Measurements from ENCODE around the gene FREM2.

FREM2 gene

GRCh38 chr13:38707460-38707859, 20.6 kb downstream of the FREM2 start:
- H3K27me3 ChIP-seq (ENCODE audit: control insufficient read depth, insufficient read depth, low read length): no peaks in the 10 kb centered on the region
- no peaks in the 10 kb centered on the region for H3K36me3 ChIP-seq (ENCODE audit: control insufficient read depth, insufficient read depth, low read length)
- H3K9ac ChIP-seq (ENCODE audit: low read length): no peak overlapping the region
- H3K27ac ChIP-seq (ENCODE audit: low read depth, low read length): no peak overlapping the region
- H3K4me3 ChIP-seq (ENCODE audit: low read depth, low read length): no peak overlapping the region
- H3K4me1 ChIP-seq (ENCODE audit: control insufficient read depth, insufficient read depth, low read length): no peaks in the 10 kb centered on the region
- H3K9me3 ChIP-seq (ENCODE audit: control insufficient read depth, insufficient read depth, low read depth, low read length): no peaks in the 10 kb centered on the region

- no peak overlapping the region for H3K27ac ChIP-seq (ENCODE audit: low read depth, low read length)
- H3K9me3 ChIP-seq (ENCODE audit: control insufficient read depth, insufficient read depth, low read depth, low read length): no peaks in the 10 kb centered on the region
- no peaks in the 10 kb centered on the region for H3K27me3 ChIP-seq (ENCODE audit: control insufficient read depth, insufficient read depth, low read length)
- H3K4me1 ChIP-seq (ENCODE audit: control insufficient read depth, insufficient read depth, low read length): no peaks in the 10 kb centered on the region
- no peaks in the 10 kb centered on the region for H3K36me3 ChIP-seq (ENCODE audit: control insufficient read depth, insufficient read depth, low read length)
- H3K9ac ChIP-seq (ENCODE audit: low read length): no peak overlapping the region
- no peak overlapping the region for H3K4me3 ChIP-seq (ENCODE audit: low read depth, low read length)
These were observed 26.2 kb downstream of the FREM2 start for GRCh38 chr13:38713046-38713445.

DNA sequence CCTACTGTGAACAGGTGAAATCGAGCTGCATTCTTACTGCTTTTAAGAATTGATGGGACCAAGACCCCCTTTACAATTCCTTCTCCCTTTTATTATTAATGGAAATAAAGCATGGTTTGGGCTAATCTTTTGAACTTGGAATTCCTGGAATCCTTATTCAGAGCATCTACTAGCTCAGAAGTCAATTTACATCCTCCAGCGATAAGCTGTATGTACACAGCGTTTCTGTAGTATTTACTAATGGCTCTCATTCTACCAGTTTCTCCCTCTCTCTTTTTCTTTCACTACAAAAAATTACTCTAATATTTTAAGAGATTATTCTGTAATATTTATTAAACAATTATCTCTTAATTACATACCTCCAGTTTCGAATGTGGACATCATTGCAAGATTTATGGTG, 31.5 kb downstream of the FREM2 start:
- Histone ChIP-seq H3K9ac (ENCODE audit: low read length) (no peak overlapping the region), H3K36me3 (ENCODE audit: control insufficient read depth, insufficient read depth, low read length) (no peaks in the 10 kb centered on the region), H3K9me3 (ENCODE audit: control insufficient read depth, insufficient read depth, low read depth, low read length) (no peaks in the 10 kb centered on the region), H3K27me3 (ENCODE audit: control insufficient read depth, insufficient read depth, low read length) (no peaks in the 10 kb centered on the region), H3K4me1 (ENCODE audit: control insufficient read depth, insufficient read depth, low read length) (no peaks in the 10 kb centered on the region), H3K27ac (ENCODE audit: low read depth, low read length) (no peak overlapping the region), H3K4me3 (ENCODE audit: low read depth, low read length) (no peak overlapping the region)

- no peaks in the 10 kb centered on the region for H3K4me1 ChIP-seq (ENCODE audit: control insufficient read depth, insufficient read depth, low read length)
These were observed 43.5 kb downstream of the FREM2 start for GRCh38 chr13:38730332-38730731.

DNA sequence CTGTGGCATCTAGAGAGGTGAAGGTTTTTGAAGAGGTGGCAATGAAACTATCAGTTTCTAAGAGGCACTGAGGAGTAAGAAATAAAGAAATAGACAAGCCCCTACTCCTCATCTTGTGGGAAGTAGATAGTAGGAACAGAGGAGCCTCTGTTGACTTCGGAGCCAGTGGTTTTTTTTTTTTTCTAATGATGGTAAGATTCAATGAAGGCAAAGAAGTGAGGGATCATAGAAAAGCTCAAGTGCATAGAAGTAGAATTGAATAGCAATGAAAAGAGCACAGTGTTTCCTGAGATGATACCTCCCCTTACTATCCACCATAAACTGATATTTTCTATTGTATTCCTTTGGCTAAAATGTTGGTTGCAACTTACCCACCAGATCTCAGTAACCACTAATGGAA, 46.3 kb downstream of the FREM2 start:
- no peak overlapping the region for H3K9ac ChIP-seq (ENCODE audit: low read length)
- H3K4me1 ChIP-seq (ENCODE audit: control insufficient read depth, insufficient read depth, low read length): peaks cover 10% of the 10 kb centered on the region; the same call in 1 of the 2 replicates
- H3K36me3 ChIP-seq (ENCODE audit: control insufficient read depth, insufficient read depth, low read length): no peaks in the 10 kb centered on the region
- H3K9me3 ChIP-seq (ENCODE audit: control insufficient read depth, insufficient read depth, low read depth, low read length): no peaks in the 10 kb centered on the region
- H3K4me3 ChIP-seq (ENCODE audit: low read depth, low read length): no peak overlapping the region
- no peaks in the 10 kb centered on the region for H3K27me3 ChIP-seq (ENCODE audit: control insufficient read depth, insufficient read depth, low read length)
- H3K27ac ChIP-seq (ENCODE audit: low read depth, low read length): no peak overlapping the region

More at GRCh38 chr13:38730332-38730731, 43.5 kb downstream of the FREM2 start:
- H3K27me3 ChIP-seq (ENCODE audit: control insufficient read depth, insufficient read depth, low read length): no peaks in the 10 kb centered on the region
- H3K9ac ChIP-seq (ENCODE audit: low read length): no peak overlapping the region
- H3K4me3 ChIP-seq (ENCODE audit: low read depth, low read length): no peak overlapping the region
- H3K27ac ChIP-seq (ENCODE audit: low read depth, low read length): no peak overlapping the region
- no peaks in the 10 kb centered on the region for H3K9me3 ChIP-seq (ENCODE audit: control insufficient read depth, insufficient read depth, low read depth, low read length)
- H3K36me3 ChIP-seq (ENCODE audit: control insufficient read depth, insufficient read depth, low read length): no peaks in the 10 kb centered on the region

- H3K9ac ChIP-seq (ENCODE audit: low read length): no peak overlapping the region
- no peaks in the 10 kb centered on the region for H3K27me3 ChIP-seq (ENCODE audit: control insufficient read depth, insufficient read depth, low read length)
- no peak overlapping the region for H3K27ac ChIP-seq (ENCODE audit: low read depth, low read length)
These were observed 49.0 kb downstream of the FREM2 start for GRCh38 chr13:38735665-38736440.

GRCh38 chr13:38743466-38743865, 56.6 kb downstream of the FREM2 start:
- no peaks in the 10 kb centered on the region for H3K27me3 ChIP-seq (ENCODE audit: control insufficient read depth, insufficient read depth, low read length)
- no peak overlapping the region for H3K9ac ChIP-seq (ENCODE audit: low read length)
- no peaks in the 10 kb centered on the region for H3K9me3 ChIP-seq (ENCODE audit: control insufficient read depth, insufficient read depth, low read depth, low read length)
- no peak overlapping the region for H3K27ac ChIP-seq (ENCODE audit: low read depth, low read length)
- peaks cover 3% of the 10 kb centered on the region; the same call in 1 of the 2 replicates for H3K4me1 ChIP-seq (ENCODE audit: control insufficient read depth, insufficient read depth, low read length)
- H3K4me3 ChIP-seq (ENCODE audit: low read depth, low read length): no peak overlapping the region
- H3K36me3 ChIP-seq (ENCODE audit: control insufficient read depth, insufficient read depth, low read length): no peaks in the 10 kb centered on the region

More at GRCh38 chr13:38735665-38736440, 49.0 kb downstream of the FREM2 start:
- H3K36me3 ChIP-seq (ENCODE audit: control insufficient read depth, insufficient read depth, low read length): no peaks in the 10 kb centered on the region
- no peak overlapping the region for H3K4me3 ChIP-seq (ENCODE audit: low read depth, low read length)
- peaks cover 10% of the 10 kb centered on the region; the same call in 1 of the 2 replicates for H3K4me1 ChIP-seq (ENCODE audit: control insufficient read depth, insufficient read depth, low read length)
- no peaks in the 10 kb centered on the region for H3K9me3 ChIP-seq (ENCODE audit: control insufficient read depth, insufficient read depth, low read depth, low read length)

GRCh38 chr13:38752686-38753085, 65.8 kb downstream of the FREM2 start:
- no peaks in the 10 kb centered on the region for H3K9me3 ChIP-seq (ENCODE audit: control insufficient read depth, insufficient read depth, low read depth, low read length)
- H3K27ac ChIP-seq (ENCODE audit: low read depth, low read length): no peak overlapping the region
- no peak overlapping the region for H3K4me3 ChIP-seq (ENCODE audit: low read depth, low read length)
- no peak overlapping the region for H3K9ac ChIP-seq (ENCODE audit: low read length)
- H3K4me1 ChIP-seq (ENCODE audit: control insufficient read depth, insufficient read depth, low read length): peaks cover 15% of the 10 kb centered on the region; the same call in 1 of the 2 replicates
- H3K36me3 ChIP-seq (ENCODE audit: control insufficient read depth, insufficient read depth, low read length): no peaks in the 10 kb centered on the region
- H3K27me3 ChIP-seq (ENCODE audit: control insufficient read depth, insufficient read depth, low read length): no peaks in the 10 kb centered on the region

GRCh38 chr13:38753878-38754277, 67.0 kb downstream of the FREM2 start:
- Histone ChIP-seq H3K27ac (ENCODE audit: low read depth, low read length) (no peak overlapping the region), H3K27me3 (ENCODE audit: control insufficient read depth, insufficient read depth, low read length) (no peaks in the 10 kb centered on the region), H3K9me3 (ENCODE audit: control insufficient read depth, insufficient read depth, low read depth, low read length) (no peaks in the 10 kb centered on the region), H3K9ac (ENCODE audit: low read length) (no peak overlapping the region), H3K4me3 (ENCODE audit: low read depth, low read length) (no peak overlapping the region), H3K4me1 (ENCODE audit: control insufficient read depth, insufficient read depth, low read length) (peaks cover 12% of the 10 kb centered on the region; the same call in 1 of the 2 replicates), H3K36me3 (ENCODE audit: control insufficient read depth, insufficient read depth, low read length) (no peaks in the 10 kb centered on the region)

DNA sequence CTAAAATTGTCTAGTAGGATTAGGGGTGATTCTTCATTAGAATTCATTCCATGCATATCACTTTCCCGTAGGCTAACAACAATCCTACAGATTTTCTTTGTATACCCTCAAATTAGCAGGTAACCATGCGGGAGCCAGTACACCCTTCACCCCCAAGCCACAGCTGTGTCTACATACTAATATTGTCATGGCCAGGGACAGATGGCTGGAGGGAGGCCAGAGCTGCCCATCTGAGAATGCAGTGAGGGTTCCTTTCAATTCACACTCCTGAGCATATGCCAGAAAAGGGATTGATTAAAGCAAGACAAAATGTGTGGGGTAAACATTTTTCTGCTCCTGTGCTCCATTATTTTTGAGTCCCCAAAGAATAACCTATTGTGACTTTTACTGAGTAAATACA, 68.9 kb downstream of the FREM2 start:
- Histone ChIP-seq H3K27ac (ENCODE audit: low read depth, low read length) (no peak overlapping the region), H3K4me1 (ENCODE audit: control insufficient read depth, insufficient read depth, low read length) (peaks cover 12% of the 10 kb centered on the region; the same call in 1 of the 2 replicates), H3K9me3 (ENCODE audit: control insufficient read depth, insufficient read depth, low read depth, low read length) (no peaks in the 10 kb centered on the region), H3K36me3 (ENCODE audit: control insufficient read depth, insufficient read depth, low read length) (no peaks in the 10 kb centered on the region), H3K27me3 (ENCODE audit: control insufficient read depth, insufficient read depth, low read length) (no peaks in the 10 kb centered on the region), H3K4me3 (ENCODE audit: low read depth, low read length) (no peak overlapping the region), H3K9ac (ENCODE audit: low read length) (no peak overlapping the region)

DNA sequence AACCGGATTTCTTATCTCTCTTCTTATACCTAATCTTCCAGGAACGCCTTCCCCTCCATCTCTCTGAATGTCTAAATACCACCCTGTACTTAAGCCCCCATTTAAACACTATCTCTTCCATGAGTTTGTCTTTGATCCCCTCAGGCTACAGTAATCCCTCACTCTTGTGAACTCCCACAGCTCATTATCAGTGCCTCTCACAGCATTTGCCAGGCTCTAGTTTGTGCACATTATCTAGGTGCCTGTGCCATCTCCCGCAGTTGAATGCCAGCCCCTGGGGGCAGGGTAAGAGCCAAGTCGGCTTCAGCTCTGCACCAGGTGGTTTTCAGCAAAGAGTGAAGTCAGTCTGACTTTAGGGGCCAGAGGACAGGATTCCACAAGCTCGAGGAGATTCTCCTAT, 71.4 kb downstream of the FREM2 start:
- Histone ChIP-seq H3K27ac (ENCODE audit: low read depth, low read length) (no peak overlapping the region), H3K4me1 (ENCODE audit: control insufficient read depth, insufficient read depth, low read length) (peaks cover 10% of the 10 kb centered on the region), H3K4me3 (ENCODE audit: low read depth, low read length) (no peak overlapping the region), H3K27me3 (ENCODE audit: control insufficient read depth, insufficient read depth, low read length) (no peaks in the 10 kb centered on the region), H3K9ac (ENCODE audit: low read length) (no peak overlapping the region), H3K36me3 (ENCODE audit: control insufficient read depth, insufficient read depth, low read length) (no peaks in the 10 kb centered on the region), H3K9me3 (ENCODE audit: control insufficient read depth, insufficient read depth, low read depth, low read length) (no peaks in the 10 kb centered on the region)

Measured in HUES6 (cell line).